Lower leg skin (tissue), 3 donors: ENCODE results near the gene STK25.

Experiments
- CTCF ChIP-seq, 3 donors: fragments of 450-650 bp; IDR thresholded peaks; one replicate each; pipeline ENCODE4 v1.5.1; 2016; ENCODE audit warnings: antibody characterized with exemption in 3 of 3, mild to moderate bottlenecking in 3 of 3, moderate library complexity in 2 of 3
- POLR2A ChIP-seq, 2 donors: fragments of 450-650 bp; IDR thresholded peaks; one replicate each; pipeline ENCODE4 v1.6.1; 2016 to 2017; ENCODE audit warnings: antibody characterized with exemption in 2 of 2, mild to moderate bottlenecking in 1 of 2, moderate library complexity in 1 of 2

- TF ChIP-seq CTCF (IDR thresholded peaks at IDR 0.05) (no peak), POLR2A (IDR thresholded peaks at IDR 0.05) (no peak)
Observed at GRCh38 chr2:241551599-241551997, 43.2 kb upstream of the STK25 start.
